ENCODE results near the gene SCLT1.

The SCLT1 gene

GRCh38 chr4:128866691-128867090, 226.6 kb downstream of the SCLT1 start:
- DNase-seq, result no peak

- DNase-seq, result no peak
Measured at GRCh38 chr4:128866269-128866668, 227.1 kb downstream of the SCLT1 start.

- DNase-seq, result no peak
Measured at GRCh38 chr4:128865132-128865531, 228.2 kb downstream of the SCLT1 start.

GRCh38 chr4:128863312-128864075, 229.8 kb downstream of the SCLT1 start:
- peak; percentile 29 to 71 for DNase-seq

GRCh38 chr4:128862608-128863311, 230.6 kb downstream of the SCLT1 start:
- DNase-seq, result no peak

GRCh38 chr4:128861856-128862518, 231.4 kb downstream of the SCLT1 start:
- no peak for DNase-seq

- DNase-seq, result no peak
Measured at GRCh38 chr4:128859887-128860677, 233.3 kb downstream of the SCLT1 start.

GRCh38 chr4:128858879-128859671, 234.3 kb downstream of the SCLT1 start:
- no peak for DNase-seq

- no peak for DNase-seq
Measured at GRCh38 chr4:128856246-128856645, 237.1 kb downstream of the SCLT1 start.

GRCh38 chr4:128855621-128856020, 237.7 kb downstream of the SCLT1 start:
- DNase-seq, result no peak

GRCh38 chr4:128854433-128854832, 238.9 kb downstream of the SCLT1 start:
- no peak for DNase-seq

GRCh38 chr4:128853741-128854140, 239.6 kb downstream of the SCLT1 start:
- DNase-seq, result no peak

- no peak for DNase-seq
Measured at GRCh38 chr4:128850252-128850651, 243.1 kb downstream of the SCLT1 start.

- DNase-seq, result no peak
Measured at GRCh38 chr4:128848461-128848860, 244.9 kb downstream of the SCLT1 start.

- no peak for DNase-seq
Measured at GRCh38 chr4:128847082-128847724, 246.1 kb downstream of the SCLT1 start.

- DNase-seq, result no peak
Measured at GRCh38 chr4:128846063-128846462, 247.3 kb downstream of the SCLT1 start.

- no peak for DNase-seq
Measured at GRCh38 chr4:128844931-128845330, 248.4 kb downstream of the SCLT1 start.

- no peak for DNase-seq
Measured at GRCh38 chr4:128841402-128841801, 251.9 kb downstream of the SCLT1 start.

- DNase-seq, result no peak
Measured at GRCh38 chr4:128840711-128841318, 252.5 kb downstream of the SCLT1 start.

GRCh38 chr4:128837679-128838078, 255.7 kb downstream of the SCLT1 start:
- DNase-seq, result no peak

- DNase-seq, result no peak
Measured at GRCh38 chr4:128837198-128837597, 256.1 kb downstream of the SCLT1 start.

All from cerebellar nuclear complex (tissue), 1 donor.